Activated naive CD8-positive, alpha-beta T cell (primary cell): ENCODE results near the gene DCAF6.
A peak's percentile ranks its signal among the peaks of the same experiment; 100 is the strongest.

Source experiments
- H3K27ac Mint-ChIP-seq: one replicate; pipeline ENCODE4 v1.8.0; 2021; ENCODE audit warnings: mixed read lengths
- H3K27me3 Mint-ChIP-seq: one replicate; pipeline ENCODE4 v1.8.0; 2021; ENCODE audit warnings: mixed read lengths
- H3K36me3 Mint-ChIP-seq: one replicate; pipeline ENCODE4 v1.8.0; 2021; ENCODE audit warnings: mixed read lengths
- H3K4me1 Mint-ChIP-seq: one replicate; pipeline ENCODE4 v1.8.0; 2021; ENCODE audit warnings: low read depth, mixed read lengths
- H3K4me3 Mint-ChIP-seq: one replicate; pipeline ENCODE4 v1.8.0; 2021; ENCODE audit warnings: mild to moderate bottlenecking, mixed read lengths
- H3K9me3 Mint-ChIP-seq: one replicate; pipeline ENCODE4 v1.8.0; 2021; ENCODE audit warnings: low read depth, mixed read lengths

The DCAF6 gene

GRCh38 chr1:167935216-167936067 is 1.0 kb upstream of the DCAF6 start:
- Mint-ChIP-seq H3K27me3 (no peaks in the 10 kb centered on the region), H3K4me3 (peak overlapping the region; percentile 99), H3K36me3 (no peaks in the 10 kb centered on the region), H3K27ac (peak overlapping the region; percentile 99), H3K9me3 (no peaks in the 10 kb centered on the region), H3K4me1 (peaks cover 41% of the 10 kb centered on the region)

- Mint-ChIP-seq H3K4me3 (peak within 1 kb of the TSS; percentile 99), H3K27me3 (no peaks in the 10 kb centered on the region), H3K36me3 (no peaks in the 10 kb centered on the region), H3K9me3 (no peaks in the 10 kb centered on the region), H3K27ac (peak within 1 kb of the TSS; percentile 99), H3K4me1 (peaks cover 42% of the 10 kb centered on the region)
Observed at GRCh38 chr1:167936930-167937708, 636 bp downstream of the DCAF6 start, which contains the start of gene MPC2. TSS of gene MPC2 (minus strand) at chr1:167937072. CDS start at chr1:167935841, 1,231 bp downstream.

- Mint-ChIP-seq H3K27me3 (no peaks in the 10 kb centered on the region), H3K4me1 (peaks cover 40% of the 10 kb centered on the region), H3K36me3 (no peaks in the 10 kb centered on the region), H3K4me3 (peak overlapping the region; percentile 99), H3K27ac (peak overlapping the region; percentile 97), H3K9me3 (no peaks in the 10 kb centered on the region)
Observed at GRCh38 chr1:167937709-167938010, 1.2 kb downstream of the DCAF6 start.

- Mint-ChIP-seq H3K9me3 (no peaks in the 10 kb centered on the region), H3K36me3 (no peaks in the 10 kb centered on the region), H3K4me3 (peak overlapping the region; percentile 99), H3K27ac (peak overlapping the region; percentile 97), H3K4me1 (peaks cover 38% of the 10 kb centered on the region), H3K27me3 (no peaks in the 10 kb centered on the region)
Observed at GRCh38 chr1:167938080-167938636, 1.7 kb downstream of the DCAF6 start.

- Mint-ChIP-seq H3K27me3 (no peaks in the 10 kb centered on the region), H3K36me3 (peaks cover 2% of the 10 kb centered on the region), H3K9me3 (no peaks in the 10 kb centered on the region), H3K27ac (no peak overlapping the region), H3K4me1 (peaks cover 24% of the 10 kb centered on the region), H3K4me3 (no peak overlapping the region)
Observed at GRCh38 chr1:167940264-167940663, 3.8 kb downstream of the DCAF6 start.

GRCh38 chr1:167943541-167943940 is 7.1 kb downstream of the DCAF6 start:
- no peaks in the 10 kb centered on the region for H3K27me3 Mint-ChIP-seq
- no peaks in the 10 kb centered on the region for H3K9me3 Mint-ChIP-seq
- H3K27ac Mint-ChIP-seq, result no peak overlapping the region
- peaks cover 38% of the 10 kb centered on the region for H3K4me1 Mint-ChIP-seq
- H3K36me3 Mint-ChIP-seq, result peaks cover 2% of the 10 kb centered on the region
- no peak overlapping the region for H3K4me3 Mint-ChIP-seq

- Mint-ChIP-seq H3K4me3 (no peak overlapping the region), H3K27me3 (no peaks in the 10 kb centered on the region), H3K4me1 (peaks cover 46% of the 10 kb centered on the region), H3K9me3 (no peaks in the 10 kb centered on the region), H3K27ac (no peak overlapping the region), H3K36me3 (peaks cover 6% of the 10 kb centered on the region)
Observed at GRCh38 chr1:167947733-167948132, 11.2 kb downstream of the DCAF6 start.

- Mint-ChIP-seq H3K4me3 (no peak overlapping the region), H3K4me1 (peaks cover 39% of the 10 kb centered on the region), H3K36me3 (peaks cover 8% of the 10 kb centered on the region), H3K27me3 (no peaks in the 10 kb centered on the region), H3K9me3 (no peaks in the 10 kb centered on the region), H3K27ac (no peak overlapping the region)
Observed at GRCh38 chr1:167949785-167950184, 13.3 kb downstream of the DCAF6 start.

GRCh38 chr1:167950569-167950968 is 14.1 kb downstream of the DCAF6 start:
- no peaks in the 10 kb centered on the region for H3K9me3 Mint-ChIP-seq
- H3K4me3 Mint-ChIP-seq, result no peak overlapping the region
- no peak overlapping the region for H3K27ac Mint-ChIP-seq

GRCh38 chr1:167955915-167956314 is 19.4 kb downstream of the DCAF6 start:
- H3K36me3 Mint-ChIP-seq, result peaks cover 25% of the 10 kb centered on the region
- H3K27ac Mint-ChIP-seq, result no peak overlapping the region
- H3K4me1 Mint-ChIP-seq, result peaks cover 30% of the 10 kb centered on the region
- no peaks in the 10 kb centered on the region for H3K27me3 Mint-ChIP-seq
- H3K4me3 Mint-ChIP-seq, result no peak overlapping the region
- H3K9me3 Mint-ChIP-seq, result no peaks in the 10 kb centered on the region

More at GRCh38 chr1:167950569-167950968, 14.1 kb downstream of the DCAF6 start:
- Mint-ChIP-seq H3K36me3 (peaks cover 14% of the 10 kb centered on the region), H3K4me1 (peaks cover 45% of the 10 kb centered on the region), H3K27me3 (no peaks in the 10 kb centered on the region)

GRCh38 chr1:167957710-167958109 is 21.2 kb downstream of the DCAF6 start:
- Mint-ChIP-seq H3K27me3 (no peaks in the 10 kb centered on the region), H3K4me1 (peaks cover 33% of the 10 kb centered on the region), H3K9me3 (no peaks in the 10 kb centered on the region), H3K4me3 (no peak overlapping the region), H3K36me3 (peaks cover 25% of the 10 kb centered on the region), H3K27ac (no peak overlapping the region)

GRCh38 chr1:167964646-167965045 is 28.2 kb downstream of the DCAF6 start:
- Mint-ChIP-seq H3K36me3 (peaks cover 16% of the 10 kb centered on the region), H3K9me3 (no peaks in the 10 kb centered on the region), H3K27ac (no peak overlapping the region), H3K27me3 (no peaks in the 10 kb centered on the region), H3K4me3 (no peak overlapping the region), H3K4me1 (peaks cover 10% of the 10 kb centered on the region)

GRCh38 chr1:167966050-167966449 is 29.6 kb downstream of the DCAF6 start:
- no peaks in the 10 kb centered on the region for H3K27me3 Mint-ChIP-seq
- H3K9me3 Mint-ChIP-seq, result no peaks in the 10 kb centered on the region
- H3K27ac Mint-ChIP-seq, result no peak overlapping the region
- peaks cover 12% of the 10 kb centered on the region for H3K36me3 Mint-ChIP-seq
- H3K4me3 Mint-ChIP-seq, result no peak overlapping the region
- H3K4me1 Mint-ChIP-seq, result peaks cover 7% of the 10 kb centered on the region

- Mint-ChIP-seq H3K36me3 (peaks cover 16% of the 10 kb centered on the region), H3K4me3 (no peak overlapping the region), H3K27me3 (no peaks in the 10 kb centered on the region), H3K4me1 (no peaks in the 10 kb centered on the region), H3K27ac (no peak overlapping the region), H3K9me3 (no peaks in the 10 kb centered on the region)
Observed at GRCh38 chr1:167968569-167968968, 32.1 kb downstream of the DCAF6 start.

GRCh38 chr1:167973832-167974231 is 37.3 kb downstream of the DCAF6 start:
- Mint-ChIP-seq H3K27me3 (no peaks in the 10 kb centered on the region), H3K27ac (no peak overlapping the region), H3K9me3 (peaks cover 4% of the 10 kb centered on the region), H3K4me3 (no peak overlapping the region), H3K4me1 (peaks cover 2% of the 10 kb centered on the region), H3K36me3 (peaks cover 29% of the 10 kb centered on the region)
